IPS-18a (cell line): ENCODE data around the gene TMEM212.

Experiments
- H3K27ac ChIP-seq: one replicate; pipeline ENCODE4 v1.5.1; 2013; ENCODE audit warnings: low read length
- H3K27me3 ChIP-seq: one replicate; pipeline ENCODE4 v1.6.1; 2013; ENCODE audit warnings: mild to moderate bottlenecking, low read length; ENCODE audit not compliant: control insufficient read depth, insufficient read depth
- H3K36me3 ChIP-seq: one replicate; pipeline ENCODE4 v1.6.1; 2013; ENCODE audit warnings: low read depth, low read length; ENCODE audit not compliant: control insufficient read depth
- H3K4me1 ChIP-seq: one replicate; pipeline ENCODE4 v1.6.1; 2013; ENCODE audit warnings: low read depth, low read length; ENCODE audit not compliant: control insufficient read depth
- H3K4me3 ChIP-seq: one replicate; pipeline ENCODE4 v1.5.1; 2013; ENCODE audit warnings: low read length
- H3K9ac ChIP-seq: one replicate; pipeline ENCODE4 v1.6.1; 2013; ENCODE audit warnings: mild to moderate bottlenecking, low read length, moderate library complexity
- H3K9me3 ChIP-seq: one replicate; pipeline ENCODE4 v1.6.1; 2013; ENCODE audit warnings: low read depth, low read length; ENCODE audit not compliant: control insufficient read depth

The TMEM212 gene

DNA sequence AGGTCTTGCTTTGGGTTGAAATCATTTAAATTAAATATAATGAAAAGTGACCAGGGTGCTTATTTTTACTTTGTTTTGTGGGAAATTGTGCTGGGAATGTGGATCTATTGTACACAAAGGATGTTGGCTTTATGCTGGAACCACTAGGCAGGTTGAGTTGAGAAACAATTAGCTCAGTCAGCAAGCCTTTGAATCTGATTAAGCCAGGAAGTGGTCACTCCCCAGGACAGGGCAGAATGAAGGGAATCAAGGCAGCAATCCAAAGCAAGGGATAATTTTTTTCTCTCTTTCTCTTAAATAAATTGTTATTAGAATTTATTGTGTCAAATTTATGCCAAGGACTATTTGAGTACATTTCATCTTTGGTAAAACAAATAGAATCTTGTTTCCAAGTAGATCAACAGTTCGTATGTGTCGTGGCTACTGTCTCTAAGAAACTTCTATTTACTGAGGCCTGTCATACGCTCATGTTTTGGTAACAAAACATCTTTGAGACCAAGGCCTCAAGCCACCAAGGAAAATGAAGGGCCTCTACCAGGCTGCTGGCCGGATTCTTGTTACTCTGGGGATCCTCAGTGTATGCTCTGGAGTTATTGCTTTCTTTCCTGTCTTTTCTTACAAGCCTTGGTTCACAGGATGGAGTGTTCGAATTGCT is at the start of gene TMEM212:
TSS of gene TMEM212 (plus strand) at position 486 of the 655 bp plus-strand sequence. CDS start at position 521, 35 bp downstream.
- no peak within 1 kb of the TSS for H3K4me3 ChIP-seq
- no peaks in the 10 kb centered on the region for H3K27me3 ChIP-seq
- H3K27ac ChIP-seq: no peak within 1 kb of the TSS
- H3K36me3 ChIP-seq: no peaks in the 10 kb centered on the region
- H3K4me1 ChIP-seq: peaks cover 26% of the 10 kb centered on the region
- H3K9me3 ChIP-seq: no peaks in the 10 kb centered on the region
- H3K9ac ChIP-seq: no peak within 1 kb of the TSS

DNA sequence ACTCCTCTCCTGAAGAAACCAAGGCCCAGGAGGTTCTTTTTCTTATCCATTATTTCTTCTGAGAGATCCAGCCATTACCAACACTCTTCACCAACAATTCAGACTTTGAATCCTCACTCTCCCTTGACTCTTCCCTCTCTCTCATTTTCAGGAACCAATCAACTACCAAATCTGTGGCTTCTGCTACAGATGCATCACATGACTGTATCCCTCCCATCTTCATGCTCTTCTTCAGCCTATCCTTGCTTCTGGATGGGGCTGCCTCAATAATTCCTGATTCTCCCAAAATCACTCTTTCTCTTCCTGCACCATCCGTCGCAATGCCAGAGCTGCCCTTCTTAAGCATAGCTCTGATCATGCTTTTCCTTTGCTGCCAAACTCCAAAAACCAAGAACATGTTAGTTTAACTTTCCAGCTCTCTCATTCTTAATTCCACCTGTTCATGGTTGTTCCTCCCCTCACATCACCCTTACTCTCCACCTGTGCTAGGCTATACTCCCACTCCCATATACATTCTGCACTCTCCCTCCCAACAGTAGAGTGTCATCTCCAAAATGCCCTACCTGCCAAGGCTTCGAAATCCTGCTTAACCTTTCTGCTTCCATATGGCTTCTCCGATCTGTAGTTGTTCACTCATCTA is 46.4 kb upstream of the TMEM212 start:
- no peak overlapping the region for H3K9ac ChIP-seq
- no peaks in the 10 kb centered on the region for H3K27me3 ChIP-seq
- peaks cover 16% of the 10 kb centered on the region for H3K4me1 ChIP-seq
- H3K27ac ChIP-seq: no peak overlapping the region
- no peaks in the 10 kb centered on the region for H3K36me3 ChIP-seq
- H3K9me3 ChIP-seq: no peaks in the 10 kb centered on the region
- H3K4me3 ChIP-seq: no peak overlapping the region

DNA sequence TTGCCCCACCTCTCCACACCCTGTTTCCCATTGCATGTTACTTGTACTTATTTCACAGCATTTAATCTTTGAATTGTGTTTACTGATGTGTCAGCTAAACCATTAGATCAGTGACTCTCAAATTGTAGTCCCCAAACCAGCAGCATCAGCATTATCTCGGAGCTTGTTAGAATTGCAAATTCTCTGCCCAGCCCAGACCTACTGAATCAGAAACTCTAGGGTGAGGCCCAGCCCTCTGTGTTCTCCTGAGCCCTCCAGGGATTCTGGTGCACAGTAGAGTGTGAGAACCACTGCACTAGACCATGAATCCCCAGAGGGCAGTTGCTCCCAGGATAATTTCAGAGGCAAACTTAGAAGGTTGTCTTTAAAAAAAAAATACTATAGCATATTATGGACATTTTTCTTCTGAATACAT is 45.9 kb upstream of the TMEM212 start:
- Histone ChIP-seq H3K4me1 (peaks cover 15% of the 10 kb centered on the region), H3K9ac (no peak overlapping the region), H3K27ac (no peak overlapping the region)

DNA sequence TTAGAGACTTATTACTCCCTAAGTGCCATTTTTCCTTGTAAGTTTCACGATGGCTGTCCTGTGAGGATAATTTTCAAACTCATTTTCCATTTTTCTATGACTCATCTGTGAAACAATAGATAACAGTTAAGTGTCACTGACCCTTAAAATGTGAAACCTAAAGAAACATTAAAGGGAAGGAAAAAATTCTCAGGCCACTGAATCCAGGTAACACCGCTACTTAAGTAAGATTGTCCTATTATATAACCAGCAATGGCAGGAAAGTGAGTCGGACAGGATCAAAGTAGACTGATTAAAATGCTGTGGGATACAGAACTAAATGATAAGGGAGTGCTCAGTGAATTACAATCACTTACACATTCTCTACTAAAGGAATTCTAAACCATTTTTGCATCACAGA is 45.3 kb upstream of the TMEM212 start:
- H3K4me3 ChIP-seq: no peak overlapping the region
- H3K27ac ChIP-seq: no peak overlapping the region
- H3K27me3 ChIP-seq: no peaks in the 10 kb centered on the region
- H3K9ac ChIP-seq: no peak overlapping the region
- H3K36me3 ChIP-seq: no peaks in the 10 kb centered on the region
- peaks cover 15% of the 10 kb centered on the region for H3K4me1 ChIP-seq
- H3K9me3 ChIP-seq: no peaks in the 10 kb centered on the region

More for the DNA sequence above, 45.9 kb upstream of the TMEM212 start:
- no peaks in the 10 kb centered on the region for H3K9me3 ChIP-seq
- H3K36me3 ChIP-seq: no peaks in the 10 kb centered on the region
- H3K4me3 ChIP-seq: no peak overlapping the region
- no peaks in the 10 kb centered on the region for H3K27me3 ChIP-seq

DNA sequence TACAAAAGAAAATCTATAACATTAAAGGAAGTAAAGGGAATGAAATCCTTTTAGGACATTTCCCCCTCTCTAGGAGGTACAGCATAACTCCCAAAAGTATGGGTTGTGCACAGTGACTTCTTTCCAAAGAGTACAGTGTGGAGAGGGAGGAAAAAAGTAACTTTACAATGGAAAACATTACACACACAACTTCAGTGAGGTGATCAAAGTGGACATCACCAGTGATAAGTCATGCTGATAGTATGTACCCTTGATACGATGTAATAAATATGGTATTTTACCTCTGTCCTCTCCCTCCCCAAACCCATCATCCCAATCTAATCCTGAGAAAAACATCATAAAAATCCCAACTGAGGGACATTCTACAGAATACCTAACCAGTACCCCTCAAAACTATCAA is 43.6 kb upstream of the TMEM212 start:
- H3K27ac ChIP-seq: no peak overlapping the region
- H3K27me3 ChIP-seq: no peaks in the 10 kb centered on the region
- no peaks in the 10 kb centered on the region for H3K9me3 ChIP-seq
- H3K4me3 ChIP-seq: no peak overlapping the region
- H3K9ac ChIP-seq: no peak overlapping the region
- H3K4me1 ChIP-seq: peaks cover 15% of the 10 kb centered on the region
- H3K36me3 ChIP-seq: no peaks in the 10 kb centered on the region

DNA sequence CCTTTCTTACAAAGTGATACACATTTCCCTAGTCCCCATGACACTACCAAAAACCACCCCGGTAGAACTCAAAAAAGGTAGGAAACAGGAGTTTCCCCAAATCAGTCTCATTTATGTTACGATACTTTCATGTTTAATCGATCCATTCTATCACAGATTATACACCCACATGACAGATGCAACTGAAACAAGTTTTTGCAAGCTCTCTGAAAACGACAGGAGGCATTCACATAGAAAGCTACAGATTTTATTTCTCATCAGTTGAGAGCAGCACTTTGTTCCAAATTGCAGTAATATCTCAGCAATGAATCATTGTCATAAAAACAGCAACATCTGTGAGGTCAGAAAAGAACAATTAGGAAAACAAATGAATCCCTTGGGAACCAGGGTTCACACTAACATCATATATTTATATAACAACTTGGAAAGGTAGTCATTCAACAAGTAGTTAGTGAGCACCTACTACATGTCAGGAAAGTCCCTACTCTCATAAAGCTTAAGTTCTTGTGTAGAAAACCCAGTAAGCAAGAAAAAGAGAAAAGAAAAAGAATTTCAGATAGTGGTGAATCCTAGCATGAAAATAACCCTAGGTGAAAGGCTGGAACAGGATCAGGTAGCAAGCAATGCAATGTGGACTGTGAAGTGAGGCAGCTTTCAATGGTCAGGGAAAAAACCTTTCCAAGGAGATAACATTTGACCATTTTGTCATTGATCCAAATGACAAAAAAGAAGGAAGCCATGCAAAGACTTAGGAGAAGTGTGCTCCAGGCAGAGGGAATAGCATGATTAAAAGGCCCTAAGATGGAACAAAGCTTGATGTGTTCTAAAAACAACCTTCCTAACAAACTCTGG is 41.2 kb upstream of the TMEM212 start:
- H3K4me3 ChIP-seq: no peak overlapping the region
- H3K27ac ChIP-seq: no peak overlapping the region
- H3K36me3 ChIP-seq: no peaks in the 10 kb centered on the region
- no peaks in the 10 kb centered on the region for H3K27me3 ChIP-seq
- H3K4me1 ChIP-seq: peaks cover 14% of the 10 kb centered on the region
- H3K9me3 ChIP-seq: no peaks in the 10 kb centered on the region
- H3K9ac ChIP-seq: no peak overlapping the region

DNA sequence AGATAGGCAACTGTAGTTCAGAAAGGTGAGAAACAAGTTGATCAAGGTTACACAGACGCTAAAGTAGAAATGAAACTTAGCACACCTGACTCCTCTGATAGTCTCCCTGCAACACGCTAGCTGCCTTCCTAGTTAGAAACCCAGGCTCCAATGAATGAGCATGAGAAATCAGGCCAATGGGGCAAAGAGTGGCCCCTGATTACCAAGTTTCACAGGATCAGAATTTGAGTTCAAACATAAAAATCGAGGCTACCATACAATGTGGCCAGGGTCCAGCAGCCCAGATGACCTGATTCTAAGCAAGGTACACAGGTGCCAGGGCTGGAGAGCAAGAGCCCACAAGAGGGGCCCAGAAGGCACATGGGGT is 40.6 kb upstream of the TMEM212 start:
- Histone ChIP-seq H3K4me1 (peaks cover 8% of the 10 kb centered on the region), H3K9ac (no peak overlapping the region), H3K9me3 (no peaks in the 10 kb centered on the region), H3K27ac (no peak overlapping the region), H3K4me3 (no peak overlapping the region), H3K27me3 (no peaks in the 10 kb centered on the region), H3K36me3 (no peaks in the 10 kb centered on the region)

DNA sequence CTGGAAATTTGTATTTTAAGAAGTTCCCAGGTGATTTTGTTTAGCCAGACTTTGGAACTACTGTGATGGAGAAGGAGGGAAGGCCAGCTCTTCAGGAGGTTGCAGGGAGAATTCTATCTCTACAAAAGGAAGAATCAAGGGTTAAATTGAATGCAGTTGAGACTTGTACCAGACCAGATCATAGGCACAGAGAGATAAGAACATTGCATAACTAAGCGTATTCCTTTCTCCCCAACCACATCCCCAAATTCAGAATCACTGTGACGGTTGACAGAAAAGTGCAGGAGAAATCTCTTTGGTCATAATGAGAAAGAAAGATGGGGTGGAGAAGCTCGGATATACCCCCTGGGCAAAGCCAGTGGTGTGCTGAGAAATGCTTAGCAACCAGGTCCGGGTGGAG is 40.1 kb upstream of the TMEM212 start:
- H3K36me3 ChIP-seq: no peaks in the 10 kb centered on the region
- H3K9ac ChIP-seq: no peak overlapping the region
- H3K27ac ChIP-seq: no peak overlapping the region
- H3K9me3 ChIP-seq: no peaks in the 10 kb centered on the region
- no peaks in the 10 kb centered on the region for H3K27me3 ChIP-seq
- peaks cover 3% of the 10 kb centered on the region for H3K4me1 ChIP-seq
- no peak overlapping the region for H3K4me3 ChIP-seq

DNA sequence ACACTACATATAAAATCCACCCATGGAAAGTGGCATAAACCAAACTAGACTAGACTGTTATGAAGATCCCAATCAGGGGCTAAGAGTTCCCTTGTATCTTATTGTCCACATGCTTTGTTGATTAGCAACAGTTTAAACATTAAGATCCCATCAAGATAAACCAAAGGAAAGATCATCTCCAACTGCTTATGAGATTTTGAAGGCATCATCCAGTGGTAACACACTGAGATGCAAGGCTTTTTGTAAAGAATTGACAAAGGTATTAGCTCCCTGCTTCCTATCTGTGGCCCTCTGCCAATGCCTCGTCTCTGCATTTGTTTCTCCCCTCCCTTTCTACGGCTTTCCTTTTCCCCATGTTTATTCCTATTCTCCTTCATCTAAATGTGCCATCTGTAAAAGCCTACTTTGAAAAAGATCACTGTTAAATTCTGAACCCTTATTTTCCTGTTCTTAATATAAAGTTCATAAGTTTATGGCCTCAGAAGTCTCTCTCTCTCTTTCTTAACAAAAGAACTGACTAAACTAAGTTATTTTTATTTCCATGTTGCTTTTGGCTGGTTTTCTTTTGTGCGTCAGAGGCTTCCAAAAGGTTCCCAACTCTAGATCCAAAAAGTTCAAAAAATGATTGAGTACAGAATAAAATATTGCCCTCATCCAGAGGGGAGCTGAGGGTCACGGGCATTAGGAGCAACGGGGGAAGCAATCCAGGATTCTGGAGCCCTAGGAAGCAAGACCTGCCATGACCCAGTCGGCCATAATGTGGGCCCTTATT is 38.3 kb upstream of the TMEM212 start:
- H3K27ac ChIP-seq: no peak overlapping the region
- no peaks in the 10 kb centered on the region for H3K4me1 ChIP-seq
- H3K36me3 ChIP-seq: no peaks in the 10 kb centered on the region
- no peak overlapping the region for H3K9ac ChIP-seq
- peaks cover 13% of the 10 kb centered on the region for H3K27me3 ChIP-seq
- H3K9me3 ChIP-seq: no peaks in the 10 kb centered on the region
- H3K4me3 ChIP-seq: no peak overlapping the region

DNA sequence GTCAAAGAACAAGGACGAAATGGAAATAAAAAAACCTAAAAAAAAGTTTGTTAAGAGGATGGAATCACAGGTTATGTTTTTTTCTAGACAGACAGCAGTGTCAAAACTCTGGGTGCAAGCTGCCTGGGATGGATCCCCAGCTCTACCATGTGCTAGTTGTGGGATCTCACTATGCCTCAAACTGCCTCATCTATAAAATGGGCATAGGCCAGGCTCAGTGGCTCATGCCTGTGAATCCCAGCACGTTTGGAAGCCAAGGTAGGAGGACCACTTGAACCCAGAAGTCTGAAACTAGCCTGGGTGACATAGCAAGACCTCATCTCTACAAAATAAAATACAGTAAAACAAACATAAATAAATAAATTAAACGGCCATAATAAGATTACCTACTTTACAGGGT is 37.5 kb upstream of the TMEM212 start:
- H3K4me1 ChIP-seq: no peaks in the 10 kb centered on the region
- no peaks in the 10 kb centered on the region for H3K36me3 ChIP-seq
- H3K9me3 ChIP-seq: no peaks in the 10 kb centered on the region
- peaks cover 21% of the 10 kb centered on the region for H3K27me3 ChIP-seq
- H3K27ac ChIP-seq: no peak overlapping the region
- no peak overlapping the region for H3K9ac ChIP-seq
- H3K4me3 ChIP-seq: no peak overlapping the region
